Fibroblast of skin of left quadriceps (primary cell): Measurements from ENCODE around the gene NPFFR1.
A peak's percentile ranks its signal among the peaks of the same experiment; 100 is the strongest.
"Not testable (repeated sequence)": the region's sequence is repeated elsewhere in the genome, so short reads cannot be mapped to it uniquely, and the experiment has no call there.

ENCODE experiments used
- DNase-seq, 2 experiments: peaks; one replicate each; pipeline ENCODE4 v3.0.0-alpha.2; 2013; ENCODE audit warnings: low read depth in 2 of 2

NPFFR1 gene

GRCh38 chr10:70286616-70287015 is 2.8 kb upstream of the NPFFR1 start:
- DNase-seq = no peak

- DNase-seq = no peak
Measured at GRCh38 chr10:70285476-70285831, 1.6 kb upstream of the NPFFR1 start.

- DNase-seq = no peak
Measured at GRCh38 chr10:70284542-70285475, 1.0 kb upstream of the NPFFR1 start.

- no peak for DNase-seq
Measured at GRCh38 chr10:70283071-70283444, 746 bp downstream of the NPFFR1 start.

GRCh38 chr10:70281609-70282008 is 2.2 kb downstream of the NPFFR1 start:
- DNase-seq = no peak

- DNase-seq = no peak
Measured at GRCh38 chr10:70280099-70280498, 3.7 kb downstream of the NPFFR1 start.

- no peak for DNase-seq
Measured at GRCh38 chr10:70277396-70278030, 6.3 kb downstream of the NPFFR1 start.

- DNase-seq = no peak
Measured at GRCh38 chr10:70274643-70275042, 9.2 kb downstream of the NPFFR1 start.

GRCh38 chr10:70272925-70273316 is 10.9 kb downstream of the NPFFR1 start:
- no peak for DNase-seq

GRCh38 chr10:70271996-70272924 is 11.5 kb downstream of the NPFFR1 start:
- DNase-seq = no peak

GRCh38 chr10:70270952-70271351 is 12.9 kb downstream of the NPFFR1 start:
- no peak for DNase-seq

- no peak for DNase-seq
Measured at GRCh38 chr10:70269741-70270140, 14.1 kb downstream of the NPFFR1 start.

- no peak for DNase-seq
Measured at GRCh38 chr10:70268376-70268775, 15.4 kb downstream of the NPFFR1 start.

GRCh38 chr10:70267161-70267933 is 16.5 kb downstream of the NPFFR1 start:
- DNase-seq = peak; percentile 83 to 85

GRCh38 chr10:70266701-70267100 is 17.1 kb downstream of the NPFFR1 start:
- DNase-seq = no peak

- no peak for DNase-seq
Measured at GRCh38 chr10:70266056-70266455, 17.7 kb downstream of the NPFFR1 start.

- no peak for DNase-seq
Measured at GRCh38 chr10:70265032-70265689, 18.6 kb downstream of the NPFFR1 start.

- no peak for DNase-seq
Measured at GRCh38 chr10:70260734-70261133, 23.1 kb downstream of the NPFFR1 start.

- DNase-seq = no peak
Measured at GRCh38 chr10:70260259-70260658, 23.5 kb downstream of the NPFFR1 start.

- DNase-seq = no peak
Measured at GRCh38 chr10:70258216-70258615, 25.6 kb downstream of the NPFFR1 start.

- not testable (repeated sequence) for DNase-seq
Measured at GRCh38 chr10:70257816-70258215, 26.0 kb downstream of the NPFFR1 start.
